ENCODE data around the gene GRIFIN. TPM values are rescaled to one million over a fixed set of nuclear protein-coding genes. Genes with fewer than 3 reads are reported as not detected.

GRIFIN gene
- total and polyA plus RNA-seq, 9 of the 15 experiments (the other 6 are each of a cell fraction or from before 2014, with no cell fraction given): not detected

DNA sequence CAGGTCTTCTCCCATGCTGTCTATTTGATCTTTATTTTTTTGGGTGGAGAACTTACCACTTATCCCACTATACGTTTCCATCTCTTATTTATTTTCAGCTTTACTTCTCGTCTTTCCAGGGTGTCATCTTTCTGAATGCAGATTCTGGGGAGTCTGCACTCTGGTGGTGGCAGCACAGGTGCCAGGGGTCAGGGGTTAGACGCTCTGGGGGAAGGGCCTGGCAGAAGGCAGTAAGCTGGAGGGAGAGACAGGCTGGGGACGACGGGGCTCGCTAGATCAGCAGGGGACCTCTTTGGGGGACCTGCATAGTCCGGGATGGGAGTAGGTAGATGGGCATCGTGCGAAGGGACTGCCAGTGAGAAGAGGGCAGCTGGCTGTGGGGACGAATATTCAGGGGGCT is 50.4 kb downstream of the GRIFIN start:
- FAIRE-seq (no peak), DNase-seq (ENCODE audit: extremely low read depth in 1 of 4, low spot score in 3 of 4) (no peak), ATAC-seq (no peak)
- H3K9ac ChIP-seq (ENCODE audit: insufficient read depth in 1 of 2, low read depth in 2 of 2, low read length in 2 of 2): peak overlapping the region in 1 of 2 experiments; percentile 58; a peak in 1 of 4 replicates
- no peaks in the 10 kb centered on the region for H3K79me2 ChIP-seq (ENCODE audit: control insufficient read depth, insufficient read depth, low read length)
- in situ Hi-C loops (cut with MboI) (no loop called here), intact Hi-C loops (cut with micrococcal nuclease) (no loop called here)
- no peaks in the 10 kb centered on the region for H3K9me3 ChIP-seq (replicated peaks; ENCODE audit: control insufficient read depth, insufficient read depth, low read depth, low read length)
- H3K4me2 ChIP-seq (ENCODE audit: insufficient read depth, low read length): no peak overlapping the region
- no peaks in the 10 kb centered on the region for H3K36me3 ChIP-seq (ENCODE audit: control insufficient read depth, insufficient read depth, low read length)
- no peak overlapping the region for H3K27ac ChIP-seq (ENCODE audit: extremely low read depth, low read depth, low read length)
- H3K4me3 ChIP-seq: no peak overlapping the region
- no peaks in the 10 kb centered on the region for H3K27me3 ChIP-seq (ENCODE audit: control insufficient read depth in 2 of 2, insufficient read depth in 2 of 2, low read length in 2 of 2)
- H2AFZ ChIP-seq (ENCODE audit: low read depth, low read length): no peak overlapping the region
- H3K9me1 ChIP-seq (ENCODE audit: control insufficient read depth, insufficient read depth, low read length): no peaks in the 10 kb centered on the region
- POLR2A ChIA-PET: interaction anchor here (0.6 kb wide), 1 partner anchor 13 kb away, joined by 3 read pairs; no protein-coding TSS in a partner anchor
- TF ChIP-seq GMEB1 (CRISPR knock-in tag; IDR thresholded peaks at IDR 0.05): no peak
- WGBS (ENCODE audit: insufficient coverage, low coverage, missing lambda C conversion rate): 67% methylated on average over 9 of the region's 10 CpGs
- no peaks in the 10 kb centered on the region for H4K20me1 ChIP-seq (replicated peaks; ENCODE audit: control insufficient read depth, insufficient read depth, low read length)
- peaks cover 0 to 5% of the 10 kb centered on the region in 2 experiments; a peak in 1 of 5 replicates for H3K4me1 ChIP-seq (replicated peaks in 1 of 2; ENCODE audit: control insufficient read depth in 2 of 2, insufficient read depth in 2 of 2, low read length in 2 of 2)
- CTCF ChIA-PET (ENCODE audit: low intra/inter-chr PET ratio): no interaction called here
- BruUV-seq (replicated peaks): no TSS peak

Other genes starting within 250 kb of the GRIFIN start
Only the 7 nearest of the 11 such genes appear.
- 5.5 and 9.1 TPM in 2 replicates for gene SNX8, start 162.0 kb downstream of the GRIFIN start, total RNA-seq (2014; rRNA removed)
- gene SNX8, start 162.0 kb downstream of the GRIFIN start, total RNA-seq (2014; rRNA removed; fragmentation: Illumina TruSeq; extraction: Trizol): 8.7 and 12.5 TPM in 2 replicates
- 15.9 and 16.9 TPM in 2 replicates for gene SNX8, start 162.0 kb downstream of the GRIFIN start, total RNA-seq (2015; rRNA removed; fragmentation: Illumina TruSeq; extraction: Trizol)
- gene SNX8, start 162.0 kb downstream of the GRIFIN start, total RNA-seq (2021): 50.4 and 51.6 TPM in 2 replicates
- gene SNX8, start 162.0 kb downstream of the GRIFIN start, polyA plus RNA-seq (2011; rRNA removed): 45.7 and 47.0 TPM in 2 replicates
- 33.3 and 35.4 TPM in 2 replicates for gene SNX8, start 162.0 kb downstream of the GRIFIN start, polyA plus RNA-seq (2014; fragmentation: Illumina TruSeq; extraction: Trizol)
- gene SNX8, start 162.0 kb downstream of the GRIFIN start, polyA plus RNA-seq (2014; fragmentation: Nextera tagmentation; extraction: Ambion mirVana): 1 to 10 TPM; 2.7 to 7.7 TPM
- 17.2 and 32.5 TPM in 2 replicates for gene SNX8, start 162.0 kb downstream of the GRIFIN start, polyA plus RNA-seq (2014; rRNA removed)
- 334 and 358 TPM in 2 replicates for gene EIF3B, start 121.6 kb downstream of the GRIFIN start, total RNA-seq (2014; rRNA removed)
- 357 and 410 TPM in 2 replicates for gene EIF3B, start 121.6 kb downstream of the GRIFIN start, total RNA-seq (2014; rRNA removed; fragmentation: Illumina TruSeq; extraction: Trizol)
- 407 and 420 TPM in 2 replicates for gene EIF3B, start 121.6 kb downstream of the GRIFIN start, total RNA-seq (2015; rRNA removed; fragmentation: Illumina TruSeq; extraction: Trizol)
- gene EIF3B, start 121.6 kb downstream of the GRIFIN start, total RNA-seq (2021): 387 and 416 TPM in 2 replicates
- 216 and 279 TPM in 2 replicates for gene EIF3B, start 121.6 kb downstream of the GRIFIN start, polyA plus RNA-seq (2011; rRNA removed)
- 494 and 496 TPM in 2 replicates for gene EIF3B, start 121.6 kb downstream of the GRIFIN start, polyA plus RNA-seq (2014; fragmentation: Illumina TruSeq; extraction: Trizol)
- 10 to 100 TPM; 25.9 to 57.6 TPM for gene EIF3B, start 121.6 kb downstream of the GRIFIN start, polyA plus RNA-seq (2014; fragmentation: Nextera tagmentation; extraction: Ambion mirVana)
- gene EIF3B, start 121.6 kb downstream of the GRIFIN start, polyA plus RNA-seq (2014; rRNA removed): 263 and 278 TPM in 2 replicates
- 8.2 and 8.9 TPM in 2 replicates for gene CHST12, start 72.8 kb downstream of the GRIFIN start, total RNA-seq (2014; rRNA removed)
- gene CHST12, start 72.8 kb downstream of the GRIFIN start, total RNA-seq (2014; rRNA removed; fragmentation: Illumina TruSeq; extraction: Trizol): 0.84 and 1.1 TPM in 2 replicates
- 4.0 and 4.2 TPM in 2 replicates for gene CHST12, start 72.8 kb downstream of the GRIFIN start, total RNA-seq (2015; rRNA removed; fragmentation: Illumina TruSeq; extraction: Trizol)
- 17.3 and 19.8 TPM in 2 replicates for gene CHST12, start 72.8 kb downstream of the GRIFIN start, total RNA-seq (2021)
- 3.6 and 6.8 TPM in 2 replicates for gene CHST12, start 72.8 kb downstream of the GRIFIN start, polyA plus RNA-seq (2011; rRNA removed)
- 2.1 and 5.7 TPM in 2 replicates for gene CHST12, start 72.8 kb downstream of the GRIFIN start, polyA plus RNA-seq (2014; fragmentation: Illumina TruSeq; extraction: Trizol)
- gene CHST12, start 72.8 kb downstream of the GRIFIN start, polyA plus RNA-seq (2014; fragmentation: Nextera tagmentation; extraction: Ambion mirVana): under 1 TPM; 0.18 to 0.24 TPM
- 10.3 and 10.6 TPM in 2 replicates for gene CHST12, start 72.8 kb downstream of the GRIFIN start, polyA plus RNA-seq (2014; rRNA removed)
- gene LFNG, start 43.4 kb upstream of the GRIFIN start, total RNA-seq (2014; rRNA removed): 0.49 and 0.73 TPM in 2 replicates
- 0.18 and 0.22 TPM in 2 replicates for gene LFNG, start 43.4 kb upstream of the GRIFIN start, total RNA-seq (2014; rRNA removed; fragmentation: Illumina TruSeq; extraction: Trizol)
- 0.25 and 0.30 TPM in 2 replicates for gene LFNG, start 43.4 kb upstream of the GRIFIN start, total RNA-seq (2015; rRNA removed; fragmentation: Illumina TruSeq; extraction: Trizol)
- gene LFNG, start 43.4 kb upstream of the GRIFIN start, total RNA-seq (2021): 0.81 and 0.89 TPM in 2 replicates
- gene LFNG, start 43.4 kb upstream of the GRIFIN start, polyA plus RNA-seq (2011; rRNA removed): 0.86 and 1.2 TPM in 2 replicates
- 0.24 and 0.39 TPM in 2 replicates for gene LFNG, start 43.4 kb upstream of the GRIFIN start, polyA plus RNA-seq (2014; fragmentation: Illumina TruSeq; extraction: Trizol)
- gene LFNG, start 43.4 kb upstream of the GRIFIN start, polyA plus RNA-seq (2014; fragmentation: Nextera tagmentation; extraction: Ambion mirVana): under 1 TPM in 1 of 2 experiments, not detected in 1; 0.03 TPM
- gene LFNG, start 43.4 kb upstream of the GRIFIN start, polyA plus RNA-seq (2014; rRNA removed): 0.25 and 0.28 TPM in 2 replicates
- gene BRAT1, start 79.1 kb upstream of the GRIFIN start, total RNA-seq (2014; rRNA removed): 48.2 and 53.8 TPM in 2 replicates
- gene BRAT1, start 79.1 kb upstream of the GRIFIN start, total RNA-seq (2014; rRNA removed; fragmentation: Illumina TruSeq; extraction: Trizol): 1.9 and 3.7 TPM in 2 replicates
- 14.6 and 17.4 TPM in 2 replicates for gene BRAT1, start 79.1 kb upstream of the GRIFIN start, total RNA-seq (2015; rRNA removed; fragmentation: Illumina TruSeq; extraction: Trizol)
- gene BRAT1, start 79.1 kb upstream of the GRIFIN start, total RNA-seq (2021): 49.6 and 49.8 TPM in 2 replicates
- 10.5 and 23.7 TPM in 2 replicates for gene BRAT1, start 79.1 kb upstream of the GRIFIN start, polyA plus RNA-seq (2011; rRNA removed)
- gene BRAT1, start 79.1 kb upstream of the GRIFIN start, polyA plus RNA-seq (2014; fragmentation: Illumina TruSeq; extraction: Trizol): 5.8 and 20.3 TPM in 2 replicates
- under 1 TPM; 0.13 to 0.31 TPM for gene BRAT1, start 79.1 kb upstream of the GRIFIN start, polyA plus RNA-seq (2014; fragmentation: Nextera tagmentation; extraction: Ambion mirVana)
- 35.3 and 39.1 TPM in 2 replicates for gene BRAT1, start 79.1 kb upstream of the GRIFIN start, polyA plus RNA-seq (2014; rRNA removed)
- gene IQCE, start 82.6 kb upstream of the GRIFIN start, total RNA-seq (2014; rRNA removed): 7.2 and 8.5 TPM in 2 replicates
- gene IQCE, start 82.6 kb upstream of the GRIFIN start, total RNA-seq (2014; rRNA removed; fragmentation: Illumina TruSeq; extraction: Trizol): 1.7 and 3.5 TPM in 2 replicates
- 3.7 and 4.2 TPM in 2 replicates for gene IQCE, start 82.6 kb upstream of the GRIFIN start, total RNA-seq (2015; rRNA removed; fragmentation: Illumina TruSeq; extraction: Trizol)
- 7.8 and 8.7 TPM in 2 replicates for gene IQCE, start 82.6 kb upstream of the GRIFIN start, total RNA-seq (2021)
- gene IQCE, start 82.6 kb upstream of the GRIFIN start, polyA plus RNA-seq (2011; rRNA removed): 3.2 and 5.0 TPM in 2 replicates
- 4.4 and 6.5 TPM in 2 replicates for gene IQCE, start 82.6 kb upstream of the GRIFIN start, polyA plus RNA-seq (2014; fragmentation: Illumina TruSeq; extraction: Trizol)
- gene IQCE, start 82.6 kb upstream of the GRIFIN start, polyA plus RNA-seq (2014; fragmentation: Nextera tagmentation; extraction: Ambion mirVana): under 1 TPM; 0.18 to 0.28 TPM
- gene IQCE, start 82.6 kb upstream of the GRIFIN start, polyA plus RNA-seq (2014; rRNA removed): 5.1 and 6.1 TPM in 2 replicates
- 1.4 and 1.5 TPM in 2 replicates for gene TTYH3, start 155.6 kb upstream of the GRIFIN start, total RNA-seq (2014; rRNA removed)
- gene TTYH3, start 155.6 kb upstream of the GRIFIN start, total RNA-seq (2014; rRNA removed; fragmentation: Illumina TruSeq; extraction: Trizol): 0.06 and 0.11 TPM in 2 replicates
- gene TTYH3, start 155.6 kb upstream of the GRIFIN start, total RNA-seq (2015; rRNA removed; fragmentation: Illumina TruSeq; extraction: Trizol): 0.62 and 0.79 TPM in 2 replicates
- gene TTYH3, start 155.6 kb upstream of the GRIFIN start, total RNA-seq (2021): 4.9 and 5.5 TPM in 2 replicates
- gene TTYH3, start 155.6 kb upstream of the GRIFIN start, polyA plus RNA-seq (2011; rRNA removed): 1.7 and 4.5 TPM in 2 replicates
- 1.1 and 2.0 TPM in 2 replicates for gene TTYH3, start 155.6 kb upstream of the GRIFIN start, polyA plus RNA-seq (2014; fragmentation: Illumina TruSeq; extraction: Trizol)
- under 1 TPM; 0.01 to 0.04 TPM for gene TTYH3, start 155.6 kb upstream of the GRIFIN start, polyA plus RNA-seq (2014; fragmentation: Nextera tagmentation; extraction: Ambion mirVana)
- gene TTYH3, start 155.6 kb upstream of the GRIFIN start, polyA plus RNA-seq (2014; rRNA removed): 1.1 and 1.9 TPM in 2 replicates